Calu3 (cell line): ENCODE results near the gene GIT1. TPM values are rescaled to one million over a fixed set of nuclear protein-coding genes. Genes with fewer than 3 reads are reported as not detected.

Experiments
- BruUV-seq: library from RNA; stranded (reverse); fragments of 400-500 nt; replicated peaks from 2 replicates; lab custom pipeline; 2021; lab: Mats Ljungman, UMichigan
- CTCF ChIA-PET: fragments of 300-600 bp; sonication (Branson Sonifier 250); formaldehyde crosslinking; loops from one replicate; lab custom pipeline; 2022; ENCODE audit warnings: antibody characterized with exemption; lab: Charles Lee
- DNase-seq: peaks from one replicate; pipeline ENCODE4 v3.0.0; 2022
- H3K27ac Mint-ChIP-seq: one replicate; pipeline ENCODE4 v1.8.0; 2022; ENCODE audit warnings: mixed read lengths; ENCODE audit not compliant: unreplicated experiment
- H3K27me3 Mint-ChIP-seq: one replicate; pipeline ENCODE4 v1.8.0; 2022; ENCODE audit warnings: mixed read lengths; ENCODE audit not compliant: unreplicated experiment
- H3K36me3 Mint-ChIP-seq: one replicate; pipeline ENCODE4 v1.8.0; 2022; ENCODE audit warnings: mild to moderate bottlenecking, moderate library complexity, mixed read lengths; ENCODE audit not compliant: insufficient read depth, unreplicated experiment
- H3K4me1 Mint-ChIP-seq: one replicate; pipeline ENCODE4 v1.8.0; 2022; ENCODE audit warnings: mild to moderate bottlenecking, low read depth, mixed read lengths; ENCODE audit not compliant: unreplicated experiment
- H3K4me3 Mint-ChIP-seq: one replicate; pipeline ENCODE4 v1.8.0; 2022; ENCODE audit warnings: mild to moderate bottlenecking, low read depth, moderate library complexity, mixed read lengths; ENCODE audit not compliant: unreplicated experiment
- H3K9me3 Mint-ChIP-seq: one replicate; pipeline ENCODE4 v1.8.0; 2022; ENCODE audit warnings: low read depth, mixed read lengths; ENCODE audit not compliant: unreplicated experiment
- CTCF ChIP-seq: fragments of 200-600 bp; IDR thresholded peaks from one replicate; pipeline ENCODE4 v1.8.0; 2022; ENCODE audit warnings: antibody characterized with exemption; ENCODE audit not compliant: unreplicated experiment
- intact Hi-C: fragments of 100-400 bp; cut with micrococcal nuclease; formaldehyde crosslinking; loops from one replicate; pipeline ENCODE4 v1.10.0; 2022; ENCODE audit not compliant: unreplicated experiment
- total RNA-seq: library from RNA; stranded (reverse); gene quantifications from 2 replicates; pipeline ENCODE4 v1.2.3, GENCODE V29; 2022

Gene GIT1
- total RNA-seq, 1 experiment from 2014 or later: 47.7 TPM

GRCh38 chr17:29544066-29544465 is 45.4 kb downstream of the GIT1 start:
- CTCF ChIA-PET: no interaction called here

GRCh38 chr17:29533976-29534375 is 55.5 kb downstream of the GIT1 start:
- H3K27ac Mint-ChIP-seq: no peak overlapping the region
- no peak for TF ChIP-seq CTCF
- H3K27me3 Mint-ChIP-seq: no peaks in the 10 kb centered on the region
- CTCF ChIA-PET: interaction anchor here (1.6 to 4.5 kb wide), 2 partner anchors 22 to 164 kb away, joined by 4 to 31 read pairs; no protein-coding TSS in a partner anchor
- H3K4me1 Mint-ChIP-seq: no peaks in the 10 kb centered on the region
- peaks cover 43% of the 10 kb centered on the region for H3K36me3 Mint-ChIP-seq
- no peaks in the 10 kb centered on the region for H3K9me3 Mint-ChIP-seq
- intact Hi-C loops: loop anchor here (10.0 kb wide), 1 partner anchor 49 kb away; no protein-coding TSS in a partner anchor
- BruUV-seq: no TSS peak
- no peak overlapping the region for H3K4me3 Mint-ChIP-seq
- DNase-seq: no peak

More at GRCh38 chr17:29544066-29544465, 45.4 kb downstream of the GIT1 start:
- Mint-ChIP-seq H3K27ac (no peak overlapping the region), H3K36me3 (peaks cover 25% of the 10 kb centered on the region), H3K4me3 (no peak overlapping the region), H3K4me1 (no peaks in the 10 kb centered on the region), H3K27me3 (no peaks in the 10 kb centered on the region), H3K9me3 (no peaks in the 10 kb centered on the region)
- BruUV-seq: no TSS peak
- no peak for DNase-seq
- intact Hi-C loops: no loop called here
- no peak for TF ChIP-seq CTCF

- H3K36me3 Mint-ChIP-seq: peaks cover 19% of the 10 kb centered on the region
- no peak overlapping the region for H3K4me3 Mint-ChIP-seq
- H3K27me3 Mint-ChIP-seq: no peaks in the 10 kb centered on the region
- CTCF ChIA-PET: no interaction called here
- no peak overlapping the region for H3K27ac Mint-ChIP-seq
- no peaks in the 10 kb centered on the region for H3K4me1 Mint-ChIP-seq
- H3K9me3 Mint-ChIP-seq: no peaks in the 10 kb centered on the region
- TF ChIP-seq CTCF: no peak
- intact Hi-C loops: no loop called here
- no peak for DNase-seq
- BruUV-seq: no TSS peak
Measured at GRCh38 chr17:29526322-29526721, 63.1 kb downstream of the GIT1 start.

- CTCF ChIA-PET: interaction anchor here (0.9 to 1.2 kb wide), 2 partner anchors 12 to 155 kb away, joined by 3 to 4 read pairs; no protein-coding TSS in a partner anchor
- no peak overlapping the region for H3K27ac Mint-ChIP-seq
- DNase-seq: no peak
- peaks cover 16% of the 10 kb centered on the region for H3K36me3 Mint-ChIP-seq
- H3K4me1 Mint-ChIP-seq: no peaks in the 10 kb centered on the region
- intact Hi-C loops: no loop called here
- no peaks in the 10 kb centered on the region for H3K27me3 Mint-ChIP-seq
- no TSS peak for BruUV-seq
- no peak overlapping the region for H3K4me3 Mint-ChIP-seq
- no peak for TF ChIP-seq CTCF
- no peaks in the 10 kb centered on the region for H3K9me3 Mint-ChIP-seq
Measured at GRCh38 chr17:29524692-29525091, 64.8 kb downstream of the GIT1 start.

Other genes with a start within 250 kb of the GIT1 start
- gene TAOK1, start 199.3 kb downstream of the GIT1 start, total RNA-seq: 72.7 and 78.1 TPM in 2 replicates
- gene ABHD15, start 22.6 kb downstream of the GIT1 start, total RNA-seq: 12.5 and 12.9 TPM in 2 replicates
- 32.8 and 35.1 TPM in 2 replicates for gene TP53I13, start 20.9 kb downstream of the GIT1 start, total RNA-seq
- 8.8 TPM in 2 replicates for gene ANKRD13B, start 3.5 kb upstream of the GIT1 start, total RNA-seq
- gene CORO6, start 33.3 kb upstream of the GIT1 start, total RNA-seq: 0.47 and 0.49 TPM in 2 replicates